ENCODE results near the gene CACNA1E. TPM values are rescaled to one million over a fixed set of nuclear protein-coding genes. Genes with fewer than 3 reads are reported as not detected.

The CACNA1E gene
- total and polyA plus RNA-seq, 2 experiments from 2014 or later = 0.32 to 1.1 TPM

- ATAC-seq = no peak
Measured at GRCh38 chr1:181772714-181773113, 289.4 kb downstream of the CACNA1E start.

GRCh38 chr1:181776044-181776443, 292.7 kb downstream of the CACNA1E start:
- H3K36me3 Mint-ChIP-seq (ENCODE audit: low read depth) = no peaks in the 10 kb centered on the region
- no peaks in the 10 kb centered on the region; the same call in 2 of the 3 replicates for H3K4me1 Mint-ChIP-seq
- H3K4me3 Mint-ChIP-seq = no peak overlapping the region
- DNase-seq (ENCODE audit: low spot score) = no peak
- Histone ChIP-seq H3F3A (replicated peaks; ENCODE audit: low read depth) (no peaks in the 10 kb centered on the region), H3K36me3 (ENCODE audit: insufficient read depth) (no peaks in the 10 kb centered on the region), H3K4me1 (ENCODE audit: insufficient read depth) (no peaks in the 10 kb centered on the region), H3K79me2 (replicated peaks; ENCODE audit: insufficient read depth) (no peaks in the 10 kb centered on the region), H3K4me2 (no peak overlapping the region), H3K9me2 (ENCODE audit: insufficient read depth) (peaks cover 15% of the 10 kb centered on the region), H3K27ac (ENCODE audit: low read depth) (no peak overlapping the region), H3K27me3 (ENCODE audit: insufficient read depth) (no peaks in the 10 kb centered on the region), H2AFZ (no peak overlapping the region), H4K20me1 (replicated peaks; ENCODE audit: insufficient read depth) (no peaks in the 10 kb centered on the region), H3K4me3 (no peak overlapping the region)
- H3K27ac Mint-ChIP-seq = no peak overlapping the region
- ATAC-seq = no peak
- H3K9me3 Mint-ChIP-seq = no peaks in the 10 kb centered on the region
- peaks cover 4% of the 10 kb centered on the region for H3K27me3 Mint-ChIP-seq (ENCODE audit: insufficient read depth, low read depth, poor library complexity)
- no peak for TF ChIP-seq EZH2 (IDR thresholded peaks at IDR 0.05; ENCODE audit: low read depth, unreplicated experiment)
- no peak for TF ChIP-seq ZNF114 (CRISPR knock-in tag; IDR thresholded peaks at IDR 0.05)
- TF ChIP-seq POLR2AphosphoS5 (IDR thresholded peaks at IDR 0.05; ENCODE audit: low read depth) = no peak
- no peak for TF ChIP-seq JUNB (IDR thresholded peaks at IDR 0.05; ENCODE audit: unreplicated experiment)
- no peak for TF ChIP-seq NANOG (IDR thresholded peaks at IDR 0.05; ENCODE audit: borderline replicate concordance)
- TF ChIP-seq, protein P1, sequence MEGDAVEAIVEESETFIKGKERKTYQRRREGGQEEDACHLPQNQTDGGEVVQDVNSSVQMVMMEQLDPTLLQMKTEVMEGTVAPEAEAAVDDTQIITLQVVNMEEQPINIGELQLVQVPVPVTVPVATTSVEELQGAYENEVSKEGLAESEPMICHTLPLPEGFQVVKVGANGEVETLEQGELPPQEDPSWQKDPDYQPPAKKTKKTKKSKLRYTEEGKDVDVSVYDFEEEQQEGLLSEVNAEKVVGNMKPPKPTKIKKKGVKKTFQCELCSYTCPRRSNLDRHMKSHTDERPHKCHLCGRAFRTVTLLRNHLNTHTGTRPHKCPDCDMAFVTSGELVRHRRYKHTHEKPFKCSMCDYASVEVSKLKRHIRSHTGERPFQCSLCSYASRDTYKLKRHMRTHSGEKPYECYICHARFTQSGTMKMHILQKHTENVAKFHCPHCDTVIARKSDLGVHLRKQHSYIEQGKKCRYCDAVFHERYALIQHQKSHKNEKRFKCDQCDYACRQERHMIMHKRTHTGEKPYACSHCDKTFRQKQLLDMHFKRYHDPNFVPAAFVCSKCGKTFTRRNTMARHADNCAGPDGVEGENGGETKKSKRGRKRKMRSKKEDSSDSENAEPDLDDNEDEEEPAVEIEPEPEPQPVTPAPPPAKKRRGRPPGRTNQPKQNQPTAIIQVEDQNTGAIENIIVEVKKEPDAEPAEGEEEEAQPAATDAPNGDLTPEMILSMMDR (conservative IDR thresholded peaks at IDR 0.05; ENCODE audit: low read depth in 2 of 2) = no peak
- no peak for TF ChIP-seq EZH2phosphoT487 (IDR thresholded peaks at IDR 0.05; ENCODE audit: unreplicated experiment)
- TF ChIP-seq STAT1 (IDR thresholded peaks at IDR 0.05; ENCODE audit: unreplicated experiment) = no peak
- TF ChIP-seq REST (IDR thresholded peaks at IDR 0.05; ENCODE audit: unreplicated experiment) = no peak
- TF ChIP-seq ZNF331 (CRISPR knock-in tag; IDR thresholded peaks at IDR 0.05; ENCODE audit: low read depth) = no peak
- no peak for TF ChIP-seq CREB1 (CRISPR knock-in tag; IDR thresholded peaks at IDR 0.05; ENCODE audit: low read depth)
- TF ChIP-seq, protein P2, sequence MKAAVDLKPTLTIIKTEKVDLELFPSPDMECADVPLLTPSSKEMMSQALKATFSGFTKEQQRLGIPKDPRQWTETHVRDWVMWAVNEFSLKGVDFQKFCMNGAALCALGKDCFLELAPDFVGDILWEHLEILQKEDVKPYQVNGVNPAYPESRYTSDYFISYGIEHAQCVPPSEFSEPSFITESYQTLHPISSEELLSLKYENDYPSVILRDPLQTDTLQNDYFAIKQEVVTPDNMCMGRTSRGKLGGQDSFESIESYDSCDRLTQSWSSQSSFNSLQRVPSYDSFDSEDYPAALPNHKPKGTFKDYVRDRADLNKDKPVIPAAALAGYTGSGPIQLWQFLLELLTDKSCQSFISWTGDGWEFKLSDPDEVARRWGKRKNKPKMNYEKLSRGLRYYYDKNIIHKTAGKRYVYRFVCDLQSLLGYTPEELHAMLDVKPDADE (IDR thresholded peaks at IDR 0.05) = no peak

More at GRCh38 chr1:181772714-181773113, 289.4 kb downstream of the CACNA1E start:
- H3K36me3 ChIP-seq (ENCODE audit: insufficient read depth) = no peaks in the 10 kb centered on the region
- no peak overlapping the region for H3K4me2 ChIP-seq
- H3K27me3 ChIP-seq (ENCODE audit: insufficient read depth) = no peaks in the 10 kb centered on the region
- no peaks in the 10 kb centered on the region for H3K79me2 ChIP-seq (replicated peaks; ENCODE audit: insufficient read depth)
- Mint-ChIP-seq H3K9me3 (no peaks in the 10 kb centered on the region), H3K4me1 (no peaks in the 10 kb centered on the region), H3K4me3 (no peak overlapping the region), H3K36me3 (ENCODE audit: low read depth) (no peaks in the 10 kb centered on the region), H3K27me3 (ENCODE audit: insufficient read depth, low read depth, poor library complexity) (peaks cover 1% of the 10 kb centered on the region), H3K27ac (no peak overlapping the region)
- peaks cover 15% of the 10 kb centered on the region for H3K9me2 ChIP-seq (ENCODE audit: insufficient read depth)
- H3K4me1 ChIP-seq (ENCODE audit: insufficient read depth) = no peaks in the 10 kb centered on the region
- TF ChIP-seq, protein P2 (IDR thresholded peaks at IDR 0.05) = no peak
- TF ChIP-seq, protein P1 (conservative IDR thresholded peaks at IDR 0.05; ENCODE audit: low read depth in 2 of 2) = no peak
- TF ChIP-seq EZH2phosphoT487 (IDR thresholded peaks at IDR 0.05; ENCODE audit: unreplicated experiment) = no peak
- DNase-seq (ENCODE audit: low spot score) = no peak
- no peak overlapping the region for H3K27ac ChIP-seq (ENCODE audit: low read depth)
- H3F3A ChIP-seq (replicated peaks; ENCODE audit: low read depth) = no peaks in the 10 kb centered on the region
- H2AFZ ChIP-seq = no peak overlapping the region
- H4K20me1 ChIP-seq (replicated peaks; ENCODE audit: insufficient read depth) = no peaks in the 10 kb centered on the region
- H3K4me3 ChIP-seq = no peak overlapping the region
